Transverse colon (tissue), 4 donors: ENCODE data around the gene PRDM2.

Experiments
- EP300 ChIP-seq: sonication (generic); formaldehyde crosslinking; IDR thresholded peaks from one replicate; pipeline ENCODE4 v1.6.1; 2017; ENCODE audit warnings: antibody characterized with exemption, low read depth
- POLR2A ChIP-seq: fragments of 450-650 bp; IDR thresholded peaks from one replicate; pipeline ENCODE4 v1.6.1; 2016; ENCODE audit warnings: antibody characterized with exemption, mild to moderate bottlenecking, moderate library complexity
- POLR2AphosphoS5 ChIP-seq, 3 donors: sonication (generic); formaldehyde crosslinking; IDR thresholded peaks; one replicate each; pipeline ENCODE4 v1.6.1; 2016; ENCODE audit warnings: antibody characterized with exemption in 3 of 3
- TF ChIP-seq, protein P1 (sequence below), 5 experiments: fragments of 200-600 bp in 3 of 5; fragments of 450-650 bp in 2 of 5; sonication (generic) in 3 of 5; IDR thresholded peaks; 1 replicate in 2 of 5; 2 replicates in 3 of 5; pipeline ENCODE4 v1.5.1; 2016 to 2017; ENCODE audit warnings: antibody characterized with exemption in 5 of 5, inconsistent platforms in 3 of 5, mild to moderate bottlenecking in 2 of 5, moderate library complexity in 1 of 5

DNA sequence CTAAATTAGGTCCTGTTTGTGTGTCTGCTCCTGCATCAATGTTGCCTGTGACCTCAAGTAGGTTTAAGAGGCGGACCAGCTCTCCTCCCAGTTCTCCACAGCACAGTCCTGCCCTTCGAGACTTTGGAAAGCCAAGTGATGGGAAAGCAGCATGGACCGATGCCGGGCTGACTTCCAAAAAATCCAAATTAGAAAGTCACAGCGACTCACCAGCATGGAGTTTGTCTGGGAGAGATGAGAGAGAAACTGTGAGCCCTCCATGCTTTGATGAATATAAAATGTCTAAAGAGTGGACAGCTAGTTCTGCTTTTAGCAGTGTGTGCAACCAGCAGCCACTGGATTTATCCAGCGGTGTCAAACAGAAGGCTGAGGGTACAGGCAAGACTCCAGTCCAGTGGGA, 79.9 kb downstream of the PRDM2 start:
- TF ChIP-seq, protein P1, sequence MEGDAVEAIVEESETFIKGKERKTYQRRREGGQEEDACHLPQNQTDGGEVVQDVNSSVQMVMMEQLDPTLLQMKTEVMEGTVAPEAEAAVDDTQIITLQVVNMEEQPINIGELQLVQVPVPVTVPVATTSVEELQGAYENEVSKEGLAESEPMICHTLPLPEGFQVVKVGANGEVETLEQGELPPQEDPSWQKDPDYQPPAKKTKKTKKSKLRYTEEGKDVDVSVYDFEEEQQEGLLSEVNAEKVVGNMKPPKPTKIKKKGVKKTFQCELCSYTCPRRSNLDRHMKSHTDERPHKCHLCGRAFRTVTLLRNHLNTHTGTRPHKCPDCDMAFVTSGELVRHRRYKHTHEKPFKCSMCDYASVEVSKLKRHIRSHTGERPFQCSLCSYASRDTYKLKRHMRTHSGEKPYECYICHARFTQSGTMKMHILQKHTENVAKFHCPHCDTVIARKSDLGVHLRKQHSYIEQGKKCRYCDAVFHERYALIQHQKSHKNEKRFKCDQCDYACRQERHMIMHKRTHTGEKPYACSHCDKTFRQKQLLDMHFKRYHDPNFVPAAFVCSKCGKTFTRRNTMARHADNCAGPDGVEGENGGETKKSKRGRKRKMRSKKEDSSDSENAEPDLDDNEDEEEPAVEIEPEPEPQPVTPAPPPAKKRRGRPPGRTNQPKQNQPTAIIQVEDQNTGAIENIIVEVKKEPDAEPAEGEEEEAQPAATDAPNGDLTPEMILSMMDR (IDR thresholded peaks at IDR 0.05) = no peak
- TF ChIP-seq POLR2AphosphoS5 (IDR thresholded peaks at IDR 0.05) (no peak), EP300 (no peak), POLR2A (no peak)
